CD8-positive, alpha-beta memory T cell (primary cell): Measurements from ENCODE around the gene PRSS27. TPM values are rescaled to one million over a fixed set of nuclear protein-coding genes. Genes with fewer than 3 reads are reported as not detected.

Experiments used
- CTCF ChIA-PET: fragments of 350-600 bp; sonication (Branson Sonifier 250); formaldehyde crosslinking; loops from one replicate; lab custom pipeline; 2021; ENCODE audit warnings: antibody characterized with exemption; lab: Charles Lee
- POLR2A ChIA-PET: fragments of 350-600 bp; sonication (Branson Sonifier 250); formaldehyde crosslinking; loops from one replicate; lab custom pipeline; 2021; ENCODE audit warnings: antibody characterized with exemption; lab: Charles Lee
- DNase-seq, 5 donors: peaks; one replicate each; pipeline versions ENCODE4 v3.0.0 to v3.0.0-alpha.2; 2020 to 2022; ENCODE audit warnings: mixed read lengths in 1 of 5
- H3K27ac ChIP-seq: one replicate; pipeline ENCODE4 v1.7.0; 2013; ENCODE audit warnings: low read depth, mild to moderate bottlenecking, low read length, moderate library complexity
- H3K27me3 ChIP-seq: 2 replicates; pipeline ENCODE4 v1.7.0; 2013; ENCODE audit warnings: low read length, mild to moderate bottlenecking; ENCODE audit not compliant: insufficient read depth, poor library complexity, severe bottlenecking
- H3K36me3 ChIP-seq: 2 replicates; pipeline ENCODE4 v1.7.0; 2013; ENCODE audit warnings: mild to moderate bottlenecking, low read length, moderate library complexity; ENCODE audit not compliant: insufficient read depth
- H3K4me1 ChIP-seq: 2 replicates; pipeline ENCODE4 v1.7.0; 2013; ENCODE audit warnings: mild to moderate bottlenecking, low read length, moderate library complexity; ENCODE audit not compliant: insufficient read depth
- H3K4me3 ChIP-seq: 2 replicates; pipeline ENCODE4 v1.7.0; 2013; ENCODE audit warnings: mild to moderate bottlenecking, low read length
- H3K9me3 ChIP-seq: 2 replicates; pipeline ENCODE4 v1.7.0; 2013; ENCODE audit warnings: mild to moderate bottlenecking, low read length
- H3K27ac Mint-ChIP-seq, 8 donors: one replicate each; pipeline ENCODE4 v1.8.0; 2020 to 2021; ENCODE audit warnings: mixed read lengths in 8 of 8, mild to moderate bottlenecking in 6 of 8, inconsistent platforms in 3 of 8, moderate library complexity in 3 of 8
- H3K27me3 Mint-ChIP-seq, 2 donors: one replicate each; pipeline ENCODE4 v1.8.0; 2020 to 2021; ENCODE audit warnings: mixed read lengths in 2 of 2, mild to moderate bottlenecking in 1 of 2, moderate library complexity in 1 of 2
- H3K36me3 Mint-ChIP-seq, 3 donors: one replicate each; pipeline ENCODE4 v1.8.0; 2020 to 2021; ENCODE audit warnings: mixed read lengths in 3 of 3, inconsistent platforms in 1 of 3, mild to moderate bottlenecking in 1 of 3
- H3K4me1 Mint-ChIP-seq, 3 donors: one replicate each; pipeline ENCODE4 v1.8.0; 2020 to 2021; ENCODE audit warnings: mixed read lengths in 3 of 3, inconsistent platforms in 1 of 3, mild to moderate bottlenecking in 1 of 3
- H3K4me3 Mint-ChIP-seq, 7 donors: one replicate each; pipeline ENCODE4 v1.8.0; 2020 to 2021; ENCODE audit warnings: mixed read lengths in 7 of 7, mild to moderate bottlenecking in 6 of 7, moderate library complexity in 4 of 7, inconsistent platforms in 2 of 7
- H3K9me3 Mint-ChIP-seq, 5 donors: one replicate each; pipeline ENCODE4 v1.8.0; 2020 to 2022; ENCODE audit warnings: mixed read lengths in 5 of 5, mild to moderate bottlenecking in 3 of 5, moderate library complexity in 2 of 5, inconsistent platforms in 1 of 5
- polyA plus RNA-seq: library from polyadenylated mRNA; unstranded; fragments of 300-500 nt; fragmentation: Illumina TruSeq; gene quantifications from one replicate; pipeline ENCODE4 v1.2.3, GENCODE V29; 2021
- total RNA-seq, 2 experiments: library from RNA; stranded (reverse); gene quantifications; one replicate each; pipeline ENCODE4 v1.2.3, GENCODE V29; 2021

Gene PRSS27
- total and polyA plus RNA-seq, 3 experiments from 2014 or later: 1.3 to 1.6 TPM; not detected in 1

DNA sequence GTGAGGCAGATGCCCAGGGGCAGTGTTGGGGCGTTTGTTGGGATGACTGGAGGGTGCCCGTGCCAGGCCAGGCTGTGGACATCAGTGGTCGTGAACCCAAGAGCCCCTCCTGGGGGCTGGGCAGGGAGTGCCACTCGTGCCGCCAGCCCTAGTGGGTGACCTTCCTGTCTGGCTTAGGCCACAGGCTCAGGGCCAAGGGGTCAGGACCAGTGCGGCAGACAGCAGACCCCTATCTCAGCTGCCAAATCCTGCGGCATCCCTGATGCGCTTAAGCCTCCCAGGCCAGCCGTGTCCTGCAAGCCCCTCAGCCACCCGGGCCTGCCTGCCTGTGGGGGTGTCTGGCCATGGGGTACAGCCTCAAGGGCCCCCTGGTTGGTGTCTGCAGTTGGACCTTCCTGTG lies 14.7 kb downstream of the PRSS27 start:
- peaks cover 0 to 63% (median 1%) of the 10 kb centered on the region in 3 donors for H3K36me3 Mint-ChIP-seq
- CTCF ChIA-PET: no interaction called here
- Histone ChIP-seq H3K4me3 (no peak overlapping the region), H3K9me3 (no peaks in the 10 kb centered on the region), H3K27me3 (no peaks in the 10 kb centered on the region), H3K4me1 (no peaks in the 10 kb centered on the region), H3K27ac (no peak overlapping the region), H3K36me3 (peaks cover 7% of the 10 kb centered on the region)
- H3K4me3 Mint-ChIP-seq: no peak overlapping the region
- H3K9me3 Mint-ChIP-seq: no peaks in the 10 kb centered on the region
- no peaks in the 10 kb centered on the region for H3K4me1 Mint-ChIP-seq
- POLR2A ChIA-PET: no interaction called here
- no peak for DNase-seq
- H3K27ac Mint-ChIP-seq: no peak overlapping the region
- H3K27me3 Mint-ChIP-seq: no peaks in the 10 kb centered on the region

DNA sequence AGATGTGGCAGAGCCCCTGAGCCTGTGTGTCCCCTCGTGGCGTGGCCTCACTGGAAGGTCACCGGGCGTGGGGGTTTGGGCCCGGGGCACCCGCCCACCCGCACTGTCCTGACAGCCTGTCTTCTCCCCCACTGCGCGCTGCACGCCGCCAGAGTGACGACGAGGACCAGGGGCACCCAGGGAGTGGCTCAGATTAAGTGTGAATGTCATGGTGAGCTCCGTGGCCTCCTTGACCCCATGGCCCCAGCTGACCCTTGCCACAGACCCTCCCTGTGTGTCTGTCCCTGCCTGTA lies 15.1 kb downstream of the PRSS27 start:
- no peaks in the 10 kb centered on the region for H3K9me3 ChIP-seq
- Mint-ChIP-seq H3K4me1 (no peaks in the 10 kb centered on the region), H3K36me3 (peaks cover 0 to 66% (median 1%) of the 10 kb centered on the region in 3 donors), H3K27ac (no peak overlapping the region), H3K9me3 (no peaks in the 10 kb centered on the region), H3K4me3 (no peak overlapping the region), H3K27me3 (no peaks in the 10 kb centered on the region)
- ChIA-PET POLR2A (no interaction called here), CTCF (no interaction called here)
- no peak overlapping the region for H3K4me3 ChIP-seq
- no peak overlapping the region for H3K27ac ChIP-seq
- H3K27me3 ChIP-seq: no peaks in the 10 kb centered on the region
- H3K36me3 ChIP-seq: peaks cover 11% of the 10 kb centered on the region
- no peaks in the 10 kb centered on the region for H3K4me1 ChIP-seq
- no peak for DNase-seq

DNA sequence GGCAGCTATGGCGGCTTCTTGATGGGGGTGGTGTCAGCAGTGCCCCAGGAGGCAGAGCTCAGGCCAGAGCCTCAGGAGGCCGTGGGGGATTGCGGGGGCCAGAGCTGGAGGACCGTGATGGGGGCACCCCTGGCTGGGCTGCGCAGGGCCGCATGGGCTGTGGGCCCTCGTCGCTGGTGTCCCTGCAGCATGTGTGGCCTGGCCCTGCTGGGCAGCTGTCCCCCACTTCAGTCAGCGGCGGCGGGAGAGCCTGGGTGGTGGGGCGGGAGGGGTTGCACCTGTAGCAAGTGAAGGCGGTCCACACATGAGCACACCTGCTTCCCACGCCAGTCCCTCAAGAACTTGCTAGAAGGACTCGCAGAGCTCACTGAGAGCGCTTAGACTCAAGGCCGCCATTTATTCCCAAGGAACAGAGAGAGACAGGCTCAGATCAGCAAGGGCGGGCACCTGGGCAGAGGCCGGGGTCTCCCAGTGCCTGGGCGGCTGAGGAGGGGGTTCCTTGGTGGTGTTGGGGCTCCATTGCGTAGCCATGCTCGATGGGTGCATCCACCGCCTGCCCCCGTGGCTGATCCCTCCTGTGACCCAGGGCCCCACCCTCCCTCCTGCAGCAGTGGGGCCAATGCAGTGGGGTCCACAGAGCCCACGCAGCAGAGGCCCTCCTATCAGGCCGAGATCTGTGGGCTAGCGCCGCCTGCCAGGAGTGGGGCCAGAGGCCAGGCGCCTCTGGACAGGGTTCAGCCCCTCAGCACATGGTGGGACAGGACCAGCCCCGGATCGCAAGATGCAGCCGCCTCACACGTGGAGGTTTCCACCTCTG lies 15.7 kb downstream of the PRSS27 start:
- peaks cover 16% of the 10 kb centered on the region for H3K36me3 ChIP-seq
- H3K36me3 Mint-ChIP-seq: peaks cover 0 to 71% (median 1%) of the 10 kb centered on the region in 3 donors
- POLR2A ChIA-PET: interaction anchor here (0.5 kb wide), 1 partner anchor 115 kb away, joined by 6 read pairs; no protein-coding TSS in a partner anchor

DNA sequence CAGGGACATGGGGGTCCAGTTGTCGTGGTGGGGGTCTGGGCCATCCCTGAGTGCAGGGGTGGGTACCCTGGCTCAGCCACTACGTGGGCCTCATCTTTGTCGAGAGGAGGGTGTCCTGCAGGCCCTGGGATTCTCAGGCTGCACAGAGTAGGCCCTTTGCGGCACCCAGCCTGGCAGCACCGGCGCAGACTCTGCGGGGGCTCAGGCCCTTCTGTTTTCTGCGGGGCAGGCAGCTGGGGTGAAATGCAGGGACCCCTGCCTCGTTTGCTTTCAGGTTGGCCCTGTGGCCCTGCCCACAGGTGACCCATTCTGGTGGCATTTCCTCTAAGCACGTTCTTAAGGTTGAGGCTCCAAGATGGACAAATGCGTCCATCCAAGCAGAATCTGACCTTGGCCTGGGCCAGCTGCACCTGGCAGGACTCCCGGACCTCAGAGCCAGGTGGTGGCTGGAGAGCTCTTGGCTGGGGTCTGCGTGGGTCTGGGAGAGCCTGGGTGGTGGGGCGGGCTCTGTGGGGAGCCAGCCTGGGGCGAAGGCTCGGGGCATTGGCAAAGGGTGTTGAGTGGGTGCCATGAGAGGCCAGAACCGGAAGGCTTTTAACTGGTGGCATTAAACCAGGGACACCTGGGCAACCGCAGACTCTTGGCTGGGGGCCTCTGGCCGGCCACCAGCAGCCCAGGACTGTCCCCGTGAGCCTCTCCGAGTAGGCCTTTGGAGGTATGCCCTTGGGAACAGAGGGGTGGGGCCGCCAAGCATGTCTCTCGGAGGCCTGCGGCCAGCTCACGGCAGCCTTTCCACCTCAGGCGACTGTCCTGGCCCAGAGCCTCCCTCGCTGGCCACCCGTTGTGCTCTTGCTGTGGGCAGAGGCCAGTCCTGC lies 16.9 kb downstream of the PRSS27 start:
- no peaks in the 10 kb centered on the region for H3K27me3 ChIP-seq
- H3K9me3 ChIP-seq: no peaks in the 10 kb centered on the region
- H3K9me3 Mint-ChIP-seq: no peaks in the 10 kb centered on the region
- no peak overlapping the region for H3K27ac Mint-ChIP-seq
- no peaks in the 10 kb centered on the region for H3K4me1 Mint-ChIP-seq
- POLR2A ChIA-PET: interaction anchor here (0.6 kb wide), 1 partner anchor 262 kb away, joined by 3 read pairs; no protein-coding TSS in a partner anchor
- no peaks in the 10 kb centered on the region for H3K4me1 ChIP-seq
- peaks cover 19% of the 10 kb centered on the region for H3K36me3 ChIP-seq
- no peaks in the 10 kb centered on the region for H3K27me3 Mint-ChIP-seq
- no peak overlapping the region for H3K4me3 ChIP-seq
- H3K27ac ChIP-seq: no peak overlapping the region
- no peak for DNase-seq
- CTCF ChIA-PET: no interaction called here
- no peak overlapping the region for H3K4me3 Mint-ChIP-seq
- H3K36me3 Mint-ChIP-seq: peaks cover 0 to 76% (median under 1%) of the 10 kb centered on the region in 3 donors

More for the DNA sequence above, 15.7 kb downstream of the PRSS27 start:
- Histone ChIP-seq H3K4me3 (no peak overlapping the region), H3K9me3 (no peaks in the 10 kb centered on the region), H3K27me3 (no peaks in the 10 kb centered on the region), H3K4me1 (no peaks in the 10 kb centered on the region), H3K27ac (no peak overlapping the region)
- Mint-ChIP-seq H3K27me3 (no peaks in the 10 kb centered on the region), H3K27ac (no peak overlapping the region), H3K9me3 (no peaks in the 10 kb centered on the region), H3K4me3 (no peak overlapping the region), H3K4me1 (no peaks in the 10 kb centered on the region)
- CTCF ChIA-PET: no interaction called here
- no peak for DNase-seq

DNA sequence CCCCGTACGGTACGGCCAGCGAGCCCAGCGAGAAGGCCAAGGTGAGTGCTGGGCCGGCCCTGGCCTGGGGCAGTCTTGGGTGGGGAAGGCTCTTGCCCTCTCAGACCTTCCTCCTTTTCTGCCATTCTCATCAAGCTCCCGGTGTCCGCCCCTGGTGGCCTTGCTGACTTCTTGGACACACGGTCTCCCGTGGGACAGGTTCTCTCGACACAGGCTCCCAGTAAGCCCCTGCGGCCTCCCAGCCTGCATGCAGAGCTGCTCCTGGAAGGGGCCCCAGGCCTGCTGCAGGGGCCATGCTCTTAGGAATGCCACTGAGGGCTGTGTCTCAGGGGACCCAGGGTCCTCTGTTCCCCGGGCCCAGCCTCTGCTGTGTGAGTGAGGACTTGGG lies 17.6 kb downstream of the PRSS27 start:
- POLR2A ChIA-PET: interaction anchor here (0.6 kb wide), 2 partner anchors 142 to 263 kb away, joined by 3 read pairs; no protein-coding TSS in a partner anchor
- Mint-ChIP-seq H3K27me3 (no peaks in the 10 kb centered on the region), H3K27ac (no peak overlapping the region), H3K36me3 (peaks cover 0 to 76% (median 2%) of the 10 kb centered on the region in 3 donors), H3K4me3 (no peak overlapping the region), H3K9me3 (no peaks in the 10 kb centered on the region), H3K4me1 (no peaks in the 10 kb centered on the region)
- H3K36me3 ChIP-seq: peaks cover 15% of the 10 kb centered on the region
- no peaks in the 10 kb centered on the region for H3K27me3 ChIP-seq
- H3K27ac ChIP-seq: no peak overlapping the region
- CTCF ChIA-PET: no interaction called here
- no peak for DNase-seq
- no peak overlapping the region for H3K4me3 ChIP-seq
- no peaks in the 10 kb centered on the region for H3K4me1 ChIP-seq
- no peaks in the 10 kb centered on the region for H3K9me3 ChIP-seq

DNA sequence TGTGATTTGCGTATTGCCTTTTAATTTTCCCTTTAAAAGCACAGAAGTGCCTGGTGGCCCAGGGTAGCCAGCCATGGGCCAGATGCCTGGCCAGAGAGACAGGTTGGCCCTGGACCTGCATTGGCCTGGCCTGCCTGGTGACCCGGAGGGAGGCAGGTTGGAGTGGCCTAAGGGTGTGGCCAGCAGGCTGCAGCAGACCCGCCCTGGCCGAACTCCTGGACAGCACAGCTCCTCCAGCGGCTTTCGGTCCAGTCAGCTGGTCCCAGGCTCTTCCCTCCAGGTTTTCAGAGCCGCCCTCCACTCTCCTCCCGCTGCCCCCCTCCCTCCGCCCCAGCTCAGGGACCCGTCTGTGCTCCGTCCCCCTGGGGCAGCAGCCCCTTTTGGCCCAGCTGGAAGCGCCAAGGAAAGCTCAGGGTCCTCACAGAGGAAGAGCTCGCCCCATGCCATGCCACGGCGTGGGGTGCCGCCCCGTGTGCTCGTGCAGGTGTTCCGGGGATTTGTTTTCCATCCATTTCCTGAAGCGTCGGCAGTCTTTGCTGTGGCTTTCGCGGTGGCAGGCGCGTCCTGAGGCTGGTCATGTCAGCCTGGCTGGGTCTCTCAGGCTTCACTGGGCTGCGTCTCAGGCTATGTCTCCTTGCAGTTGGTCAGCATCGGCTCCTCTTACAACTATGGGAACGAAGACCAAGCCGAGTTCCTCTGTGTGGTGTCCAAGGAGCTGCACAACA lies 18.1 kb downstream of the PRSS27 start:
- H3K4me3 ChIP-seq: no peak overlapping the region
- peaks cover 19% of the 10 kb centered on the region for H3K36me3 ChIP-seq
- Mint-ChIP-seq H3K36me3 (peaks cover 0 to 77% (median 2%) of the 10 kb centered on the region in 3 donors), H3K9me3 (no peaks in the 10 kb centered on the region), H3K4me1 (no peaks in the 10 kb centered on the region), H3K27ac (no peak overlapping the region), H3K4me3 (no peak overlapping the region), H3K27me3 (no peaks in the 10 kb centered on the region)
- no peaks in the 10 kb centered on the region for H3K9me3 ChIP-seq
- CTCF ChIA-PET: no interaction called here
- H3K4me1 ChIP-seq: no peaks in the 10 kb centered on the region
- no peak for DNase-seq
- POLR2A ChIA-PET: interaction anchor here (0.6 kb wide), 1 partner anchor 142 kb away, joined by 3 read pairs; no protein-coding TSS in a partner anchor
- no peak overlapping the region for H3K27ac ChIP-seq
- H3K27me3 ChIP-seq: no peaks in the 10 kb centered on the region

DNA sequence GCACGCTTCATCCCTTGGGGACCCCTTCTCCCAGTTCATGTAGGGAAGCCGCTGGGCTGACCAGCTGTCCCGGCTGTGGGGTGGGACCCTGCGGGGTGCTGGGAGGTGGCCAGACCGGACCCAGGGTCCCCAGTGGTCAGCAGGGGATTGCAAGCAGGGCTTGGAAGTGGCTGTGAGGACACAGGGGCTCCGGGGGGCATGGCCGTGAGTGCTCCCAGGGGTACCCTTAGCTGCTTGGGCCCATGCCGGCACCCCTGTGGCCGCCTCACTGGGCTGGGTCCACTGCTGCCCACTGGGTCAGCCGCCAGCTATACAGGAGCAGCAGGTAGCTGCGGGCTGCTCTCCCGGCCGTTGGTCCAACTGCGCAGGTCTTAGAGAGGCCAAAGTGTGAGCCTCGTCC lies 18.8 kb downstream of the PRSS27 start:
- Histone ChIP-seq H3K4me1 (no peaks in the 10 kb centered on the region), H3K27me3 (no peaks in the 10 kb centered on the region), H3K27ac (no peak overlapping the region), H3K9me3 (no peaks in the 10 kb centered on the region), H3K36me3 (peaks cover 19% of the 10 kb centered on the region), H3K4me3 (no peak overlapping the region)
- Mint-ChIP-seq H3K4me3 (no peak overlapping the region), H3K4me1 (no peaks in the 10 kb centered on the region), H3K9me3 (no peaks in the 10 kb centered on the region), H3K36me3 (peaks cover 0 to 81% (median 2%) of the 10 kb centered on the region in 3 donors), H3K27ac (no peak overlapping the region), H3K27me3 (no peaks in the 10 kb centered on the region)
- ChIA-PET CTCF (interaction anchor here (0.8 kb wide), 1 partner anchor 615 kb away, joined by 3 read pairs; no protein-coding TSS in a partner anchor), POLR2A (interaction anchor here (0.6 kb wide), 1 partner anchor 48 kb away, joined by 7 read pairs; no protein-coding TSS in a partner anchor)
- DNase-seq: no peak
